HepG2 (cell line): ENCODE results near the gene MFN2. TPM values are rescaled to one million over a fixed set of nuclear protein-coding genes. Genes with fewer than 3 reads are reported as not detected.
A peak's percentile ranks its signal among the peaks of the same experiment; 100 is the strongest.

ENCODE experiments used
- BRD4 ChIP-seq: sonication (generic); formaldehyde crosslinking; IDR thresholded peaks from 2 replicates; pipeline ENCODE4 v1.4.0; 2020; ENCODE audit warnings: missing genetic modification reagents
- CCAR2 ChIP-seq: fragments of 200-400 bp; formaldehyde crosslinking; optimal IDR thresholded peaks from 2 replicates; pipeline ENCODE3; 2018; ENCODE audit warnings: low read depth, mild to moderate bottlenecking, low read length, moderate library complexity
- HOXA3 ChIP-seq: sonication (generic); formaldehyde crosslinking; IDR thresholded peaks from 2 replicates; pipeline ENCODE4 v1.5.0; 2020; ENCODE audit warnings: missing genetic modification reagents
- JDP2 ChIP-seq: sonication (generic); formaldehyde crosslinking; IDR thresholded peaks from 2 replicates; pipeline ENCODE4 v1.8.1; 2022; ENCODE audit warnings: missing genetic modification reagents, borderline replicate concordance
- MTA3 ChIP-seq: sonication (generic); formaldehyde crosslinking; IDR thresholded peaks from 2 replicates; pipeline ENCODE4 v1.4.0; 2020; ENCODE audit warnings: missing genetic modification reagents
- MTF1 ChIP-seq: sonication (generic); formaldehyde crosslinking; IDR thresholded peaks from 2 replicates; pipeline ENCODE4 v1.5.0; 2020; ENCODE audit warnings: missing genetic modification reagents
- RORA ChIP-seq: sonication (generic); formaldehyde crosslinking; IDR thresholded peaks from 2 replicates; pipeline ENCODE4 v1.5.0; 2020; ENCODE audit warnings: mild to moderate bottlenecking, missing genetic modification reagents, moderate library complexity
- SP140L ChIP-seq: sonication (generic); formaldehyde crosslinking; IDR thresholded peaks from 2 replicates; pipeline ENCODE4 v1.4.0; 2020; ENCODE audit warnings: missing genetic modification reagents, borderline replicate concordance
- SYNCRIP ChIP-seq: fragments of 200-400 bp; formaldehyde crosslinking; IDR thresholded peaks from 2 replicates; pipeline ENCODE4 v1.6.1; 2018; ENCODE audit warnings: mild to moderate bottlenecking, low read depth, low read length; ENCODE audit not compliant: insufficient read depth
- ZFAT ChIP-seq: sonication (generic); formaldehyde crosslinking; conservative IDR thresholded peaks from 2 replicates; pipeline ENCODE4 v1.8.1; 2023; ENCODE audit warnings: missing genetic modification reagents, inconsistent platforms
- ZNF3 ChIP-seq: IDR thresholded peaks from 2 replicates; pipeline ENCODE4 v1.7.0; 2017; ENCODE audit warnings: inconsistent platforms
- ZNF652 ChIP-seq: IDR thresholded peaks from 2 replicates; pipeline ENCODE4 v1.6.1; 2016; ENCODE audit warnings: low read depth, borderline replicate concordance
- ZNF713 ChIP-seq: sonication (generic); formaldehyde crosslinking; IDR thresholded peaks from 2 replicates; pipeline ENCODE4 v1.4.0; 2020; ENCODE audit warnings: mild to moderate bottlenecking, missing genetic modification reagents
- ZNF766 ChIP-seq: sonication (generic); formaldehyde crosslinking; IDR thresholded peaks from 2 replicates; pipeline ENCODE4 v1.5.0; 2020; ENCODE audit warnings: missing genetic modification reagents, borderline replicate concordance
- polyA plus RNA-seq, 8 experiments: library from polyadenylated mRNA; depleted of rRNA in 3 of 8; stranded (reverse) in 7 of 8; unstranded in 1 of 8; fragments of >200 nt; fragmentation: Illumina TruSeq in 4 of 8; extraction: Trizol in 4 of 8; gene quantifications; 2 replicates each; pipeline versions ENCODE4 v1.2.1 to v1.2.3, GENCODE V29; 2011 to 2016; ENCODE audit warnings: low read depth in 4 of 8, missing spikeins in 1 of 8, mixed read lengths in 1 of 8; ENCODE audit not compliant: insufficient read depth in 1 of 8
- total RNA-seq, 5 experiments: library from RNA; depleted of rRNA; stranded (reverse); fragments of >200 nt; fragmentation: Illumina TruSeq; extraction: Trizol; gene quantifications; 2 replicates each; pipeline ENCODE4 v1.2.3, GENCODE V29; 2016; ENCODE audit warnings: low read depth in 1 of 5
- TF ChIP-seq, protein P1 (sequence below): sonication (generic); formaldehyde crosslinking; IDR thresholded peaks from 2 replicates; pipeline ENCODE4 v1.4.0; 2020; ENCODE audit warnings: mild to moderate bottlenecking, low read depth, missing genetic modification reagents
- TF ChIP-seq, protein P2 (sequence below): sonication (generic); formaldehyde crosslinking; IDR thresholded peaks from 2 replicates; pipeline ENCODE4 v1.5.0; 2020; ENCODE audit warnings: mild to moderate bottlenecking, missing genetic modification reagents
- TF ChIP-seq, protein P3 (sequence below): sonication (generic); formaldehyde crosslinking; IDR thresholded peaks from 2 replicates; pipeline ENCODE4 v1.4.0; 2020; ENCODE audit warnings: missing genetic modification reagents, mild to moderate bottlenecking, borderline replicate concordance
- TF ChIP-seq, protein P4 (sequence below): sonication (generic); formaldehyde crosslinking; IDR thresholded peaks from 2 replicates; pipeline ENCODE4 v1.4.0; 2020; ENCODE audit warnings: missing genetic modification reagents
- TF ChIP-seq, protein P5 (sequence below): IDR thresholded peaks from 2 replicates; pipeline ENCODE4 v1.6.1; 2012; ENCODE audit warnings: inconsistent platforms

Gene MFN2
- total and polyA plus RNA-seq, 2 of the 13 experiments (the other 11 are each of a cell fraction or from before 2014, with no cell fraction given): 38.7 to 60.9 TPM

DNA sequence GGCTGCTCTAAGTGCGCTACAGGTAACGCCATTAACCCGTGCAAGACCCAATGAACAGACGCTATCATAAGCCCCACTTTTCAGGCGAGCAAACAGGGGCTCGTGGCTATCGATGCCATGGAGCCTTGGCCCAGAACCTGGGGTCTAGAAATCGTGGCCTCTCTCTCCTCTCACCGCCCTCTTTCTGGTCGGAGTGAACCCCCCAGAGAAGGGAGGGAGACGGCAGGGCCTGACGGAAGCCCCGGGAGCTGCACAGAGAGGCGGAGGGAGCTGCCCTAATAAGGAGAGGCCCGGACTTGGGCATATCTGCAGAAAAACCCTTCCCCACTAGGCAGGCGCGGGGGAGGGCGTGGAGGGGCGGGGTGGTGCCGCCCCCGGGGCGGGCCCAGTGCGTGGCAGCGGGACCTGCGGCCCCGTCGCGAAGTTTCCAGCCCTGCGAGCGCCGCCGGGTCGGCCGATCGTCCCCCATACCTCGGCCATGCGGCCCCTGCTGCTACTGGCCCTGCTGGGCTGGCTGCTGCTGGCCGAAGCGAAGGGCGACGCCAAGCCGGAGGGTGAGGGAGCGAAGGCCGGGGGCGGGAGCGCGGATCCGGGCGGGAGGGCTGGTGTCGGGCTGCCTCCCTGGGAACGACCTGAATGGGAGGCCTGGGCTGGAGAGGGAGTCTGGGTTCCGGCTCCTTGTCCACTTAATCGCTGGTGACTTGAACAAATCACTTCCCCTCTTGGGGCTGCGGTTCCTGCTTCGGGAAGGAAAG, 45.8 kb upstream of the MFN2 start, which contains the start of gene PLOD1 (continued):
- TF ChIP-seq BRD4 (CRISPR knock-in tag) (0 out of 2 replicates have a peak, but pooled peaks have one; percentile 20), SYNCRIP (no peak), SP140L (CRISPR knock-in tag) (no peak), ZNF713 (CRISPR knock-in tag) (no peak), ZFAT (no peak), JDP2 (CRISPR knock-in tag) (peak; percentile 41; the same call in 1 of the 2 replicates), ZNF3 (CRISPR knock-in tag) (no peak), ZNF766 (CRISPR knock-in tag) (peak; percentile 68; the same call in 1 of the 2 replicates), MTA3 (no peak), CCAR2 (no peak), MTF1 (CRISPR knock-in tag) (0 out of 2 replicates have a peak, but pooled peaks have one; percentile 13), ZNF652 (CRISPR knock-in tag) (peak; percentile 92), RORA (CRISPR knock-in tag) (no peak), HOXA3 (CRISPR knock-in tag) (peak; percentile 71)
- TF ChIP-seq, protein P1, sequence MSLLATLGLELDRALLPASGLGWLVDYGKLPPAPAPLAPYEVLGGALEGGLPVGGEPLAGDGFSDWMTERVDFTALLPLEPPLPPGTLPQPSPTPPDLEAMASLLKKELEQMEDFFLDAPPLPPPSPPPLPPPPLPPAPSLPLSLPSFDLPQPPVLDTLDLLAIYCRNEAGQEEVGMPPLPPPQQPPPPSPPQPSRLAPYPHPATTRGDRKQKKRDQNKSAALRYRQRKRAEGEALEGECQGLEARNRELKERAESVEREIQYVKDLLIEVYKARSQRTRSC: peak; percentile 76; the same call in 1 of the 2 replicates
- TF ChIP-seq, protein P2, sequence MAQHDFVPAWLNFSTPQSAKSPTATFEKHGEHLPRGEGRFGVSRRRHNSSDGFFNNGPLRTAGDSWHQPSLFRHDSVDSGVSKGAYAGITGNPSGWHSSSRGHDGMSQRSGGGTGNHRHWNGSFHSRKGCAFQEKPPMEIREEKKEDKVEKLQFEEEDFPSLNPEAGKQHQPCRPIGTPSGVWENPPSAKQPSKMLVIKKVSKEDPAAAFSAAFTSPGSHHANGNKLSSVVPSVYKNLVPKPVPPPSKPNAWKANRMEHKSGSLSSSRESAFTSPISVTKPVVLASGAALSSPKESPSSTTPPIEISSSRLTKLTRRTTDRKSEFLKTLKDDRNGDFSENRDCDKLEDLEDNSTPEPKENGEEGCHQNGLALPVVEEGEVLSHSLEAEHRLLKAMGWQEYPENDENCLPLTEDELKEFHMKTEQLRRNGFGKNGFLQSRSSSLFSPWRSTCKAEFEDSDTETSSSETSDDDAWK (CRISPR knock-in tag): no peak
- TF ChIP-seq, protein P3, sequence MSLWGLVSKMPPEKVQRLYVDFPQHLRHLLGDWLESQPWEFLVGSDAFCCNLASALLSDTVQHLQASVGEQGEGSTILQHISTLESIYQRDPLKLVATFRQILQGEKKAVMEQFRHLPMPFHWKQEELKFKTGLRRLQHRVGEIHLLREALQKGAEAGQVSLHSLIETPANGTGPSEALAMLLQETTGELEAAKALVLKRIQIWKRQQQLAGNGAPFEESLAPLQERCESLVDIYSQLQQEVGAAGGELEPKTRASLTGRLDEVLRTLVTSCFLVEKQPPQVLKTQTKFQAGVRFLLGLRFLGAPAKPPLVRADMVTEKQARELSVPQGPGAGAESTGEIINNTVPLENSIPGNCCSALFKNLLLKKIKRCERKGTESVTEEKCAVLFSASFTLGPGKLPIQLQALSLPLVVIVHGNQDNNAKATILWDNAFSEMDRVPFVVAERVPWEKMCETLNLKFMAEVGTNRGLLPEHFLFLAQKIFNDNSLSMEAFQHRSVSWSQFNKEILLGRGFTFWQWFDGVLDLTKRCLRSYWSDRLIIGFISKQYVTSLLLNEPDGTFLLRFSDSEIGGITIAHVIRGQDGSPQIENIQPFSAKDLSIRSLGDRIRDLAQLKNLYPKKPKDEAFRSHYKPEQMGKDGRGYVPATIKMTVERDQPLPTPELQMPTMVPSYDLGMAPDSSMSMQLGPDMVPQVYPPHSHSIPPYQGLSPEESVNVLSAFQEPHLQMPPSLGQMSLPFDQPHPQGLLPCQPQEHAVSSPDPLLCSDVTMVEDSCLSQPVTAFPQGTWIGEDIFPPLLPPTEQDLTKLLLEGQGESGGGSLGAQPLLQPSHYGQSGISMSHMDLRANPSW: no peak
- TF ChIP-seq, protein P4, sequence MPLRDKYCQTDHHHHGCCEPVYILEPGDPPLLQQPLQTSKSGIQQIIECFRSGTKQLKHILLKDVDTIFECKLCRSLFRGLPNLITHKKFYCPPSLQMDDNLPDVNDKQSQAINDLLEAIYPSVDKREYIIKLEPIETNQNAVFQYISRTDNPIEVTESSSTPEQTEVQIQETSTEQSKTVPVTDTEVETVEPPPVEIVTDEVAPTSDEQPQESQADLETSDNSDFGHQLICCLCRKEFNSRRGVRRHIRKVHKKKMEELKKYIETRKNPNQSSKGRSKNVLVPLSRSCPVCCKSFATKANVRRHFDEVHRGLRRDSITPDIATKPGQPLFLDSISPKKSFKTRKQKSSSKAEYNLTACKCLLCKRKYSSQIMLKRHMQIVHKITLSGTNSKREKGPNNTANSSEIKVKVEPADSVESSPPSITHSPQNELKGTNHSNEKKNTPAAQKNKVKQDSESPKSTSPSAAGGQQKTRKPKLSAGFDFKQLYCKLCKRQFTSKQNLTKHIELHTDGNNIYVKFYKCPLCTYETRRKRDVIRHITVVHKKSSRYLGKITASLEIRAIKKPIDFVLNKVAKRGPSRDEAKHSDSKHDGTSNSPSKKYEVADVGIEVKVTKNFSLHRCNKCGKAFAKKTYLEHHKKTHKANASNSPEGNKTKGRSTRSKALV (CRISPR knock-in tag): no peak; the same call in 1 of the 2 replicates
- TF ChIP-seq, protein P5, sequence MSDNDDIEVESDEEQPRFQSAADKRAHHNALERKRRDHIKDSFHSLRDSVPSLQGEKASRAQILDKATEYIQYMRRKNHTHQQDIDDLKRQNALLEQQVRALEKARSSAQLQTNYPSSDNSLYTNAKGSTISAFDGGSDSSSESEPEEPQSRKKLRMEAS: peak; percentile 93
